Epidermal melanocyte (primary cell): Measurements from ENCODE around the gene TIMD4.

Experiments
- DNase-seq: peaks from one replicate; pipeline ENCODE4 v3.0.0; 2011; ENCODE audit warnings: low spot score; ENCODE audit not compliant: insufficient read length

TIMD4 gene

DNA sequence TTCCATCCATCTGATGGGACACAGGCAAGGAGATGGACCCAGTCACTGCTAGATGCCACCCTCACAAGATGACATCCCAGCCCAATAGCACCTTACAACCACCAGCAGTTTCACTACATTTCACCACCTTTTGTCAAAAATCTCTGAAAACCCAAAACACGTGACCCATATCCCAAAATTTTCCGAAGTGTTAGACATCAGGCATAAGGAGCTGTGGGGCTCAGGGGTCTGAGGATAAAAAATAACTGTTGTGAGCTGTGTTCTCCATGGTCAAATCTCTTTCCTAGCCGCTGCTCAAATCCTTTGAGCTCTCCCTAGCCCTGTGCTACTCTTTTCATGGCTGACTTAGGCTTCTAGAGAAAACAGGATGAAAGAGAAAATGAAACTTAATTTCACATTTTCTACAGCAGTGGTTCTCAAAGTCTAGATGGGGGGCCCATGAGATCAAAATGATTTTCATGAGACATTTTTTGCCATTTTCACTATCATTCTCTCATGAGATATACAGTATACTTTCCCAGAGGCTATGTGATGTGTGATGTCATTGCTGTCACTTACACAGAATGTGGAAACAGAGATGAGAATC, 40.7 kb downstream of the TIMD4 start:
- DNase-seq = no peak

DNA sequence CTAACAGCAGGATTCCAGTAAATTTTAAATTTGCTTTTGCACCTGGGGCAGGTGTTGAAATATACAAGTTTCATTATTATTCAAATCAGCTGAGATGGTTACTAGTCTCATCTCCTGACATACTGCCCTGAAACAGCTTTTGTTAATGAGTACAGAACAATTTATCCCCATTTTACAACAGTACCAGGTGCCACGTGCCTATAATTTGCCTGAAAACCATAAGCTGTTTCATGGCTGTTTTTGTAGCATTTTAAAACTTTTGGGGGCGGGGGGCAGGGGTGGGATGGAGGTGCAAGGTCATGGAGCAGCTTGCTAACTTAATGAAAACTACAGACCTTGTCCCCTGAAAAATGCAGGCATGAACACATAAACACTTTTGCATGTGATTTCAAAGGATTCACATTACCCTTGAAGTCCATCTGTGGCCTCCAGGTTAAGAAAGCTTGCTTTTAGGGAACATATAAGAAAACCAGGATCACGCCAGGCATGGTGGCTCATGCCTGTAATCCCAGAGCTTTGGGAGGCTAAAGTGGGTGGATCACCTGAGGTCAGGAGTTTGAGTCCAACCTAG, 42.1 kb downstream of the TIMD4 start:
- DNase-seq = no peak

DNA sequence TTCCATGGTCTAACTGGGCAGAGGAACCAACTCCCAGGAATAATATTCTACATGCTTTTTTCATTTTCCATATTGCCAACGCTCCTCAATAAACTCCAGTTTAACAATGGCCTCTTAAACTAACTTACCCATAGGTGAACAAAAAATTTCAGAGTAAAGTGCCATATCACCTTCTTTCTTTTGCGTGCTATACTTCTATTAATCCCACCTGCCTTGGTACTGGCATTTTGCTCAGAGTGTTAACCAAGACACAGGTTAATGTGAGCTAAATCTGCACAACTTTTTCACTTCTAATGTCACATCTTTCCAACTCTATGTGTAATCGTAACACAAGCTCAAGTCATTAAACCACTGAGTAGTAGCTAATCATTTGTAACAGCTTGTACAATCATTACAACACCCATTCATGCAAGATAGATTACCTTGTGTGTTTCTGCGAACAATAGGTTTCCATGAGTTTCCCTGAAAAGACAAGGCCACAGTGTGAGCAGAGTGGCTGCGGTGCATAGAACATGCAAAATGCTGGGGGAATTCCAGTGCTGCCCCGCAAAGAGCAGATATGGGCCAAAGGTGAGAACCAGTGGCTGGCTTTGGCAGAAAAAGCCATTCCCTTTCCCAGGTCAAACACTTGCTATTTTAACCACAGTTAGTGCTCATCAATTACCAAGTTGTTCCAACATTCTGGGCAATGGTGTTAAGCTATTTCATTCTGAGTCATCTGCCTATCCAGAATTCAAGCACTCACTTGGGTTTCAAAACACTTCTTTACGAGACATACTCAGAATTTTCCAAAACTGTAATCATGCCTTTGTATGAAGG, 42.8 kb downstream of the TIMD4 start:
- no peak for DNase-seq

DNA sequence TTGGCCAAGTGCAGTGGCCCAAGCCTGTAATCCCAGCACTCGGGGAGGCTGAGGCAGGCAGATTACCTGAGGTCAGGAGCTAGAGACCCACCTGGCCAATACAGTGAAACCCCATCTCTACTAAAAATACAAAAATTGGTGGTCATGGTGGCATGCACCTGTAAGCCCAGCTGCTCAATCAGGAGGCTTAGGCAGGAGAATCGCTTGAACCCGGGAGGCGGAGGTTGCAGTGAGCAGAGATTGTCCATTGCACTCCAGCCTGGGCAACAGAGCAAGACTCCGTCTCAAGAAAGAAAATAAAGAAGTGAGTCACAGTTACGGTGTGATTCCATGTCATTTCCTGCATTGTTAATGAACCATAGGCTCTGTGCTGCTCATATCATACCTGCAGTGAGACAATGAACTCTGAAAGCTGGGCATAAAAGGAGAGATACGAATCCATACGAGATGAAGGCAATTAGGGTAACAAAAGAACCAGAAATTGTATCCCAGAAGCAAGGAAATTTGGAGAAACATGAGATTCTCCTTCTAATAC, 44.6 kb downstream of the TIMD4 start:
- DNase-seq = no peak

DNA sequence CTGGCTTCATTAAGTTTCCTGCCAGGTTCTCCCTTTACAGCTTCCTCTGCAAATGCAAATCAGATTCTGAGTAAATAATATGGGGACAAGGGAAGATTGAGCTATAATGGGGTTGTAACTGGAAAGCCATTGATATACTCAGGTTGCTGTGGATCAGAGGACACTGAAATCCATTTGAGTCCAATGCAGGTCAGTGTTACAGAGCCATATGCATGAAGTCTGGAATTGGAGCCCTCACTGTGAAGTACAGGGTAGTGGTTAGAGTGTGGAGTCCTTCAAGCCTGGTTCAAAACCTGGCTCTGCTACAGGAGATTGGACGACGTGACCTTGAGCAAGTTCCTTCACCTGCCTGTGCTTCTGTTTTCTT, 48.7 kb downstream of the TIMD4 start:
- no peak for DNase-seq

DNA sequence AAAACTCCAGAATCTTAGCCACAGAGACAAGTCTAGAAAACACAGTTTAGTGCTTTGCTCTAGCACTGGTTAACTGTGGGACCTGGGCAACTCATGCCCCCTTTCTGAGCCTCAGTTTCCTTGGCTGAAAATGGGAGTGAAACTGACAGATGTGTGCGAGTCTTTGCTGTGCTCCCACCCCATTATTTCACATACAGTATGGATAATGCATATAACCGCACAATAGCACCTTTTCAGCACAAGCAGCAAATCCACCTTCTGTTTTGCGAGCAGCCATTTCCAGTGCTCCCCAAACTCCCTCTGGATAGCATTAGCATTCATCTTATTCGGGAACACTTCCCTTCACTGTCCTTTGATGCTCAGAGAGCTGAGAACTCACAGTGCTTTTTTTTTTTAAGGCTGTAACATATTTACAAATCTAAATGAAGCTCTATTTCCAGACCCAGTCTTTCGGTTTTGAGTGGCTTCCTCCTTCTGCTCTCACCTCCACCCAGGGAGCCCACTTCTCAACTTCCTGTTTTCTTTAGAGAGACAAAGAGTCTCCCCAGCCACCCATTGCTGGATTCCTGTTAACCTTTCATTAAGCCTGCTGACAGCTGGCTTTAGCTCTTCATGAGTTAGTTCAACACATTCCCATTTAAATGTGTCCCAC, 49.2 kb downstream of the TIMD4 start:
- DNase-seq = no peak

DNA sequence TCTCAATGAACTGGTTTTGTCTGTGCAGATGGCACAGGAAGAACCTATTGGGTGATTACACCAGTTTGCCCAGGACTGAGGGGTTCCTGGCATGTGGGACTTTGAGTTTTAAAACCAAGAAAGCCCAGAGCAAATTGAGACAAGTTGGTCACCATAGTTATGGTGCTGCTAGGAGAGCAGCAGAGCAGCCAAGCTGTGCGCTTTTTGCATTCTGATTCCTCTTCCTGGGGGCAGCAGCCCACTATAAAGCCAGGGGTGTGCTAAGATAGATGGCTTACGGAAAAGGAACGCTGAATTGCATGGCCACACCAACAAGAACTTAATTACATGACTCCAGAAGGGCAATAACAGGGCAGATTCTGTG, 49.7 kb downstream of the TIMD4 start:
- DNase-seq = no peak

DNA sequence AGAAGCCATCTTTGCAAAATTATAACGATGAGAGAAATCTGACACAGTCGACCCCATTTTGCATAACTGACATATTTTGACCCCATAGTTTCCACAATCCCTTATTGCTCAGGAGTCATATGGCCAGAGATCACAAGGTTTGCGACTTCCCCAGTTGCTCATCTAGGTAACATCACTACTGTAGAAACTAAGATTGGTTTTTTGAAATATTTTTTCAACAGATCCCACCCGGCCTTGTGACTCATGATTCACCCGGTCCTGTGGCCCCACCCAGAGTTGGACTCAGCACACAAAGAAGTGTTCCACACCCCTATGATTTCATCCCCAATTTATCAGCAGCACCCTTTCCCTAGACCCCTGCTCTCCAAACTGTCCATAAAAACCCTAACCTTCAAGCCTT, 50.2 kb downstream of the TIMD4 start:
- DNase-seq = no peak

DNA sequence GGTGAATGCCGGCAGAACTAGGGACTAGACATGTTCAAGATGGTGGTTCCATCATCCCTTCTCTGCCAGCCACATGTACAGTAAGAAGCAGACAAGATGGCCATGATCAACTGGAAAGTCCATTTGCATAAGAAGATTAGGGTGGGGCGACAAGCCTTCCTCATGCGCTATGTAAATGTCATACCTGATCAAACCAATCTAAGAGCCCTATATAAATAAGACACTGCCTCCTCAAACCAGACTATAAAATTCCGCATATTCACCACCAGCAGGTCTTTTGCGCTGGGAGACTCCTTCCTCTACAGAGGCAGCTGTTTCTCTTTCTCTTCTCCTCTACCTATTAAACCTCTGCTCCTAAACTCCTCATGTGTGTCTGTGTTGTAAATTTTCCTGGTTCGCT, 53.8 kb downstream of the TIMD4 start:
- no peak for DNase-seq

DNA sequence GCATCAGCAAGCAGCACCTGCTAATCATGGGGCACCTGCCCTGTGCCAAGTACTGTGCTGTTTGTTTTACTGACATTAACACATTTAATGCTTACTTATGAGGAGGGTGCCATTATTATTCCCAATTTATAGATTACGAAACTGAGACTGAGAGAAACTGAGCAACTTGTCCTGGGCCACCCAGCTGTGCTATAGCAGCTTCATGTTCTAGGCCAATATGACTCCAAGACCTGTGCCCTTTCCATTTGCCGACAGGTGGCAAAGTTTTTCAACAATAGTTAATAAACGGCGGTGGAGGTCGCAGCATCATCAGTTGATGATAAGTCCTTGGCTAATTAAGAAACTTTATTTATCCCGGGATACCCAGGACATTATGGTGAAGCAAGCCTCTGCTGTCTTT, 55.4 kb downstream of the TIMD4 start:
- DNase-seq = no peak

DNA sequence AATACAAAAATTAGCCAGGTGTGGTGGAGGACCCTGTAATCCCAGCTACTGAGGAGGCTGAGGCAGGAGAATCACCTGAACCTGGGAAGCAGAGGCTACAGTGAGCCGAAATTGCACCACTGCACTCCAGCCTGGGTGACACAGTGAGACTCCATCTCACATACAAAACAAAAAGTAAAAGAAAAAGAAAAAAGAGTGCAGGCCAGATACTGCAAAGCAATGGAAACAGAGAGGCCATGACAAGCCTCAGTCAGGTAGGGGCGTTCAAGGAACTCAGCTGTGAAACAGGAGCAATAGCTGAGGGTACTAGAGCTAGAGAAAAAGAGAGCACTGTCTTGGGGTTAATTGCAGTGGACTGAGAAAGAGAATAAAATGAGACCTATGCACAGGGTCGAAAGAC, 56.2 kb downstream of the TIMD4 start:
- no peak for DNase-seq

DNA sequence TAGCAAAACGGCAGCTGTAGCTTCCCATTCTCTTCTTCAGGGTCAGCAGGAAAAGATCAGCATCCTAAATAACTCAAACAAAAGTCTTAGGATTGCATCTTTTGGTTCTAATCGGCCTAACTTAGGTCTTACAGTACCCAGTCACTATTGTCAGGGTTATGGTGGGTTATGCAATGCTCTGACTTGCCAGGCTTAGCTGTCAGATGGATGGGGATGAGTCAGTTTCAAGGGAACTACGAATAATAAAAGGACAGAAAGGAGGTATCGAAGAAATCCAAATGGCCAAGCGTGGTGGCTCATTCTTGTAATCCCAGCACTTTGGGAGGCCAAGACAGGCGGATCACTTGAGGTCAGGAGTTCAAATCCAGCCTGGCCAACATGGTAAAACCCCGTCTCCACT, 66.5 kb downstream of the TIMD4 start:
- no peak for DNase-seq

DNA sequence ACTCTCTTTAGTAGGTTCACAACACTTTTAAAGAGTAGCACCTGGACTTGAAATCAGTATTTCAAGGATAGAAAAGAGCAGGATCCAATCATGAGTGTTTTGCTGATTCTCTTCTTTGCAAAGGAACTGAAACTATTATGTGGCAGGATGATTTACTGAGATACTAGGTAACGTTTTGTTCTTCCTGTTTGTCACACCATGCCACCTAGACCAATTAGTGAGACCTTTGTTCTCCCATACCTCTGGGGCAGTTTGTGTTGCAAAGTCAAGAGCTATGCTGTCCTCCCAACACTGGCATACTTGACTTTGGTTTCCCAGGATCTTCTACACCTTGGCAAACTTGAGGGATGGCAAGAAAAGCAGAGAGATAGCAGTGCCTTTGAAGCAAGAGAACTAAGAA, 69.5 kb downstream of the TIMD4 start:
- no peak for DNase-seq

DNA sequence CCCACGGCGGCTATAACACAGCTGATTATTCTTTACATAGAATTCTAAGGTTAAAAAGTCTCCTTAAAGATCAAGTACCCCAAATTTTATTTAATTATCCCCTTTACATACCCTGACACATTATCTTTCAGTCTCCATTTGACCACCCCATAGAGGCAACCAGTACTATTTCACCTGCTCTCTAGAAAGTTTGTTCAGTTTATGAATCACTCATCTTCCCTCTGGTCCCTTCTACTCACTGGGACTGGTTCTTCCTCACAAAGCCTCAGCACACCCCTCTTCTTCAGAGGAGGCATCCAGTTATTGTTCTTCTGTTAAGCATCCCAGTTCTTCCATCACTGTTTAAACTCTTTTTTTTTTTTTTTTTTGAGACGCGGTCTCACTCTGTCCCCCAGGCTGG, 70.2 kb downstream of the TIMD4 start:
- no peak for DNase-seq

DNA sequence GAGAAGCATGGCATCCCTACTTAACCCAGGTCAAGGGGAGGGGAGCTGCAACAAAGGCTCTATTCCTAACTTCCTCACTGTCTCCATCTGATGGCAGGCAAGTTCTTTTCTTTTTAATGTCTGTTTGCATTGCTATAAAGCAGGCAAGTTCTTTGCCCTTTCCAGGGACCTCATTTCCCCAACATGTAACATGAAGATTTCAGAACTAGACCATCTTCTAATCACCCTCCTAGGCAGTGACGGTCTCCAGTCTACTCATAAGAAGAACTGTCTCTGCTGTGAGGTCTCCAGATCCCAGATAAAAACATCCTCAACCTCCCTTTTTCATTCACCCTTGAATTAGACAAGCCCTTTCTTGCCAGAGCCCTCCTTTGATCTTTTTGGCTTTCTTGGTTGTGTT, 70.8 kb downstream of the TIMD4 start:
- no peak for DNase-seq

DNA sequence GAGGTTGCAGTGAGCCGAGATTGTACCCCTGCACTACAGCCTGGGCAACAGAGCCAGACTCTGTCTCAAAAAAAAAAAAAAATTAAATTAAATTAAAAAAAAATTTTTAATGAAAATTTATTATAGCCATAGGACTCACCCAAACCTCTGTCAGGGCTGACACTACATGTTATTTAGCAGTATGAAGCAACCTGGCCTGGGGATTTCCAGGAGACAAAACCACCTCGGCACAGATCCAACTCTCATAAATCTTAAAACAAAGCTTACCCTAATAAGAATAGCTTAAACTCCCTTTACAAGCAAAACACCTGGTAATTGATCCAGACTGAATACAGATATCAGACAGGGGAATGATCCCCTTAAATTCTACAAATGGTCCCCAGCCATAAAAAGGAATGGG, 74.5 kb downstream of the TIMD4 start:
- no peak for DNase-seq

DNA sequence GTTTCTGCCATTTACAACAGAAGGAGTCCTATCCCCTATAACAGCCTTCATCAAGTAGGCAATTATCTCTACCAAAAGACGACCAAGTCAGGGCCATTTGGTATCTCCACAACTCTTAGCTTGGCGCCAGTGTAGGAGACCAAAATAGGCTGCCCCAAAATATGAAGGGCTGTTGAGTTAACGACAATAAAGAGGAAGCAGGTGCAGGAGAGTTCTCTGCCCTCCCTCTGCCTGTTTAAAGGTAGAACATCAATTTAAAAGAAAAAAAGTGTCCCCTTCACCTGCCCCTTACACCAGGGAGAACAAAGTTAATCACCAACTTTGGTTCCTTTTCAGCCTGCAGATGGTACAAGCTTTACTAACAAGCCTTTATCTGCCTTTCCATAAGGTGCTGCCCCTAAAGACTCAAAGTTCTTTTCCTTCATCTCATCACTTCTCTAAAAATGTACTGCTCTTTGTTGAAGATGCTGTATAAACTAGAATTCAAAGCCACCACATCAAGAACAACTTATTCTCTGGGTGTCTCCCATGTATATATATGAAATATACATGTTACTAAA, 79.6 kb downstream of the TIMD4 start:
- no peak for DNase-seq

DNA sequence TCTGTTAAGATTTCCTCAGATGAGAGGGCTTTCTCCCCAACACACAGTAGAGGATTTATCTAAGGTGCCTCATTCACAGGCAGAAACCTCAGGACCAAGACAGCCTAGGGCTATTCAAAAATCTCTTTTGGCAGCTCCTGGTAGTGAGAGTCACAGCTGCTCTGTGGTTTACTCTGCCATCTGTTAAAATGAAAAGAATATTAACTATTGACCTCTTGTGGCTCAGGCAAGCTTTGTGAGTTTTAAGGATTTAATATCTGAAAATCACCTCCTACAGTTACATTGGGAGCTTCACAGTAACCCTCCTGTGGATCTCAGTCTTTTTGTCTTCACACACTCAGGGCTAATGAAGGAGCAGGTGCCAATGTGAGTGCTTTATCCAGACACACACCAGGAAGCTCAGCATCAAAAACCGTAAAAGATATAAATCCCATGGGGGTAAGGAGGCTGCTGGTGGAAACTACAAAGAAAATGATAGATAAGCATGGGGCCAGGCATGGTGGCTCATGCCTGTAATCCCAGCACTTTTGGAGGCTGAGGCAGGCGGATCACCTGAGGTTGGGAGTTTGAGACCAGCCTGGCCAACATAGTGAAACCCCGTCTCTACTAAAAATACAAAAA, 83.3 kb downstream of the TIMD4 start:
- no peak for DNase-seq

DNA sequence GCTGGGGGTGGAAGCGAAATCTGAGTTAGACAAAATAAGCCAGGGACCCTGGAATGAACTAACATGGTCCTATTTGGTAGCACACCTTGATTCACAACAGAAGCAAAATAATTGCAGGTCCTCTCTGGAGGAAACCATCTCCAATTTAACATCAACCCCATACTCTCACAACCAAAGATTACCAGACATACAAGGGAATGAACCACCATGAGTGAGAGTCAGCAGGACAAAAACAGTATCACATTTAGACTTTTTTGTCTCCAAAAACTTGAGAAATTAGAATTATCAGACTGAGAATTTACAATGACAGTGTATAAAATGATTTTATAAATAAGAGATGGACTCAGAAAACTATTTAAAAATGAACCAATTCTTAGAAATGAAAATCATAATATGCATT, 91.8 kb downstream of the TIMD4 start:
- DNase-seq = no peak

DNA sequence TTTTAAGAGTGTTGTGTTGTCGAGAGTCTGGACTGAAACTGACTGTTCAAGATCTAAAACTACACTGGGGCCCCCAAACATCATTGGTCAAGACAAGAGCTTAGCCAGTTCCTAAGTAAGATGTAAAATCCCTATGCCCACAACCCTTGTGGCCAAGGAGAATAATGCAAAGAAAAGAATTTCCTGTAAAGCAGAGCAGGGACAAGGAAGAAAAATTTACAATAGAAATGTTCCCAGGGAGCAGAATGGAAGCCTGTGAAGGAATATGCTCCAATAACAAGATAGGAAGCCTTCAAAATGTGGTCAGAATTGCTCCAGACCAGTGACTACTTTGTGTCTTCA, 92.6 kb downstream of the TIMD4 start:
- DNase-seq = no peak
